A673 (cell line): Measurements from ENCODE around the gene SPP2. TPM values are rescaled to one million over a fixed set of nuclear protein-coding genes. Genes with fewer than 3 reads are reported as not detected.

Experiments
- BruUV-seq: library from RNA; stranded (reverse); fragments of 400-500 nt; replicated peaks from 2 replicates; lab custom pipeline; 2021; lab: Mats Ljungman, UMichigan
- CTCF ChIA-PET: fragments of 300-600 bp; sonication (Branson Sonifier 250); formaldehyde crosslinking; loops from one replicate; lab custom pipeline; 2022; ENCODE audit warnings: antibody characterized with exemption; lab: Charles Lee
- POLR2A ChIA-PET: fragments of 300-600 bp; sonication (Branson Sonifier 250); formaldehyde crosslinking; loops from one replicate; lab custom pipeline; 2022; ENCODE audit warnings: antibody characterized with exemption; ENCODE audit not compliant: low non-redundant PET; lab: Charles Lee
- DNase-seq: peaks from one replicate; pipeline ENCODE4 v3.0.0-alpha.2; 2015; ENCODE audit warnings: low spot score
- H3K27ac ChIP-seq: fragments of 200-600 bp; sonication (generic); 2 replicates; pipeline ENCODE4 v1.5.1; 2016; ENCODE audit warnings: mixed run types, low read depth, mild to moderate bottlenecking, mixed read lengths, antibody characterized with exemption, low read length; ENCODE audit not compliant: poor library complexity, severe bottlenecking
- H3K27me3 ChIP-seq: fragments of 200-600 bp; sonication (generic); replicated peaks from 2 replicates; pipeline ENCODE4 v1.6.1; 2017; ENCODE audit warnings: mixed run types, low read depth, mild to moderate bottlenecking, mixed read lengths, antibody characterized with exemption, low read length; ENCODE audit not compliant: insufficient read depth, poor library complexity
- H3K36me3 ChIP-seq: fragments of 200-600 bp; sonication (generic); 2 replicates; pipeline ENCODE4 v1.6.1; 2016; ENCODE audit warnings: mixed run types, mild to moderate bottlenecking, mixed read lengths, antibody characterized with exemption, low read length; ENCODE audit not compliant: insufficient read depth, poor library complexity, severe bottlenecking
- H3K4me1 ChIP-seq: fragments of 200-600 bp; sonication (generic); 2 replicates; pipeline ENCODE4 v1.6.1; 2017; ENCODE audit warnings: mixed run types, mild to moderate bottlenecking, mixed read lengths, antibody characterized with exemption, low read length; ENCODE audit not compliant: insufficient read depth, poor library complexity, severe bottlenecking
- H3K4me3 ChIP-seq: fragments of 200-600 bp; sonication (generic); 2 replicates; pipeline ENCODE4 v1.5.1; 2016; ENCODE audit warnings: low read depth, mixed run types, mild to moderate bottlenecking, mixed read lengths, low read length; ENCODE audit not compliant: poor library complexity, severe bottlenecking
- H3K9me3 ChIP-seq: fragments of 200-600 bp; sonication (generic); 2 replicates; pipeline ENCODE4 v1.6.1; 2016; ENCODE audit warnings: mixed run types, low read depth, mild to moderate bottlenecking, mixed read lengths, antibody characterized with exemption, low read length; ENCODE audit not compliant: poor library complexity, severe bottlenecking
- CTCF ChIP-seq: fragments of 300-800, 200-600 bp; sonication (generic); conservative IDR thresholded peaks from 2 replicates; pipeline ENCODE4 v1.5.1; 2017; ENCODE audit warnings: low read depth, mild to moderate bottlenecking, antibody characterized with exemption, low read length, moderate library complexity, mixed read lengths
- EZH2 ChIP-seq: fragments of 200-600 bp; sonication (generic); IDR thresholded peaks from 2 replicates; pipeline ENCODE4 v1.6.1; 2017; ENCODE audit warnings: borderline replicate concordance, low read depth, mild to moderate bottlenecking, mixed read lengths, antibody characterized with exemption, low read length; ENCODE audit not compliant: poor library complexity, severe bottlenecking
- intact Hi-C: fragments of 100-400 bp; cut with micrococcal nuclease; formaldehyde crosslinking; loops from one replicate; pipeline ENCODE4 v1.10.0; 2022; ENCODE audit not compliant: unreplicated experiment
- total RNA-seq: library from RNA; stranded (reverse); gene quantifications from 2 replicates; pipeline ENCODE4 v1.2.3, GENCODE V29; 2021

The SPP2 gene
- total RNA-seq, 1 experiment from 2014 or later, result not detected

- TF ChIP-seq EZH2 (no peak), CTCF (no peak)
- Histone ChIP-seq H3K9me3 (no peaks in the 10 kb centered on the region), H3K27me3 (peaks cover 7% of the 10 kb centered on the region), H3K4me1 (no peaks in the 10 kb centered on the region), H3K27ac (no peak overlapping the region), H3K36me3 (no peaks in the 10 kb centered on the region), H3K4me3 (no peak overlapping the region)
- ChIA-PET POLR2A (no interaction called here), CTCF (no interaction called here)
- no TSS peak for BruUV-seq
- intact Hi-C loops, result no loop called here
- DNase-seq, result no peak
These were observed 36.1 kb upstream of the SPP2 start for GRCh38 chr2:234014427-234014826.

- H3K36me3 ChIP-seq, result no peaks in the 10 kb centered on the region
- POLR2A ChIA-PET, result no interaction called here
- no peak overlapping the region for H3K4me3 ChIP-seq
- CTCF ChIA-PET, result no interaction called here
- no TSS peak for BruUV-seq
- intact Hi-C loops, result no loop called here
- H3K27ac ChIP-seq, result no peak overlapping the region
- no peak for DNase-seq
- TF ChIP-seq CTCF (no peak), EZH2 (no peak)
- no peaks in the 10 kb centered on the region for H3K9me3 ChIP-seq
- H3K27me3 ChIP-seq, result peaks cover 7% of the 10 kb centered on the region
- H3K4me1 ChIP-seq, result no peaks in the 10 kb centered on the region
These were observed 34.6 kb upstream of the SPP2 start for GRCh38 chr2:234015861-234016260.

- Histone ChIP-seq H3K27ac (no peak overlapping the region), H3K4me3 (no peak overlapping the region), H3K9me3 (no peaks in the 10 kb centered on the region), H3K27me3 (peaks cover 3% of the 10 kb centered on the region), H3K36me3 (no peaks in the 10 kb centered on the region), H3K4me1 (no peaks in the 10 kb centered on the region)
- CTCF ChIA-PET, result no interaction called here
- POLR2A ChIA-PET, result no interaction called here
- TF ChIP-seq EZH2, result no peak
- TF ChIP-seq CTCF, result no peak
- intact Hi-C loops, result no loop called here
- DNase-seq, result no peak
- no TSS peak for BruUV-seq
These were observed 30.6 kb upstream of the SPP2 start for GRCh38 chr2:234019896-234020295.
